ENCODE measurements around the gene FTO.

DNA sequence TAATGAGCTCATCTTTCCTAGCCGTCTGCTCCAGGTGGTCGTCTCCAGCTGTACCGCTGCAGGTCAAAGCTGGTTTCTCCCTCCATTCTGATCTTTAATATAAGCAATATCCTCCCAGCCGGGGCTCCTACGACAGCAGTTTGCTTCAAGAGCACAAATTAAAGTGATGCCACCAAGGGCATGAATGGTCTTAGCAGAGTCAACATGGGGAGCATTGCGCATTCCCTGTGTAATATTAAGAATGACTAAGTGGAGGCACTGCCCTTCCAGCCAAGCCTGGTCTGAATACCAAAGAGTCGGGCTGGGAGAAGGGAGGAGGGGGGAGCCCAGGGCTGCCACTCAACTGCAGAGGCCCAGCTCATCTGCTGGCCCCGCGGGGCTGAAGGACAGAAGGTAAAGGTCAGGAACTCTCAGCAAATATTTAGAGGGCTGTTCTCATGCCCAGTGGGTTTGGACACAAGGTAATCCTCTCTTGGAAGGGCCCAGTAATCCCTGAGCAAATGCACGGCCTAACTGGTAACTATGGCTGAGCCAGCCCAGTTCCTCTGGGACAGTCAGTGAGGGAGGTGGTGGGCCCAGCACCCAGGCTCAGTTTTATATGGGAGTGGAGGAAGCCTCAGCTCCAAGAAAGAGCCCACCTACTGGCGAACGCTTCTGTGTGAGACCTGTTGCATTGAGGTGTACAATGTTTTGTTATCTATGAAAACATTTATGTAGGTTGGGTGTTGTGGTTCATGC lies 461.4 kb downstream of the FTO start:
- TF ChIP-seq, protein P1, sequence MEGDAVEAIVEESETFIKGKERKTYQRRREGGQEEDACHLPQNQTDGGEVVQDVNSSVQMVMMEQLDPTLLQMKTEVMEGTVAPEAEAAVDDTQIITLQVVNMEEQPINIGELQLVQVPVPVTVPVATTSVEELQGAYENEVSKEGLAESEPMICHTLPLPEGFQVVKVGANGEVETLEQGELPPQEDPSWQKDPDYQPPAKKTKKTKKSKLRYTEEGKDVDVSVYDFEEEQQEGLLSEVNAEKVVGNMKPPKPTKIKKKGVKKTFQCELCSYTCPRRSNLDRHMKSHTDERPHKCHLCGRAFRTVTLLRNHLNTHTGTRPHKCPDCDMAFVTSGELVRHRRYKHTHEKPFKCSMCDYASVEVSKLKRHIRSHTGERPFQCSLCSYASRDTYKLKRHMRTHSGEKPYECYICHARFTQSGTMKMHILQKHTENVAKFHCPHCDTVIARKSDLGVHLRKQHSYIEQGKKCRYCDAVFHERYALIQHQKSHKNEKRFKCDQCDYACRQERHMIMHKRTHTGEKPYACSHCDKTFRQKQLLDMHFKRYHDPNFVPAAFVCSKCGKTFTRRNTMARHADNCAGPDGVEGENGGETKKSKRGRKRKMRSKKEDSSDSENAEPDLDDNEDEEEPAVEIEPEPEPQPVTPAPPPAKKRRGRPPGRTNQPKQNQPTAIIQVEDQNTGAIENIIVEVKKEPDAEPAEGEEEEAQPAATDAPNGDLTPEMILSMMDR (IDR thresholded peaks at IDR 0.05), result no peak
- no peak for TF ChIP-seq POLR2A (IDR thresholded peaks at IDR 0.05)
